LNCaP clone FGC (cell line): ENCODE data around the gene LAPTM5.
"Not testable (repeated sequence)": the region's sequence is repeated elsewhere in the genome, so short reads cannot be mapped to it uniquely, and the experiment has no call there.

ENCODE experiments used
- DNase-seq: peaks from one replicate; pipeline ENCODE4 v3.0.0-alpha.2; 2011; ENCODE audit warnings: low read depth
- H3K4me3 ChIP-seq: 2 replicates; pipeline ENCODE4 v1.5.1; 2011; ENCODE audit warnings: mild to moderate bottlenecking, low read depth, low read length, control low read depth
- CTCF ChIP-seq: IDR thresholded peaks from 2 replicates; pipeline ENCODE4 v1.5.1; 2012; ENCODE audit warnings: mild to moderate bottlenecking; ENCODE audit not compliant: control insufficient read depth, insufficient read depth; ENCODE audit errors: extremely low read depth

Gene LAPTM5

GRCh38 chr1:30768830-30769718 is 11.5 kb upstream of the LAPTM5 start:
- H3K4me3 ChIP-seq, result no peak overlapping the region
- no peak for TF ChIP-seq CTCF
- no peak for DNase-seq

GRCh38 chr1:30768159-30768829 is 10.7 kb upstream of the LAPTM5 start:
- no peak for TF ChIP-seq CTCF
- DNase-seq, result no peak
- no peak overlapping the region for H3K4me3 ChIP-seq

GRCh38 chr1:30766948-30767347 is 9.4 kb upstream of the LAPTM5 start:
- not testable (repeated sequence) for H3K4me3 ChIP-seq, DNase-seq

GRCh38 chr1:30765556-30766434 is 8.2 kb upstream of the LAPTM5 start:
- DNase-seq, result no peak
- TF ChIP-seq CTCF, result no peak
- no peak overlapping the region for H3K4me3 ChIP-seq

- no peak for DNase-seq
- H3K4me3 ChIP-seq, result no peak overlapping the region
- TF ChIP-seq CTCF, result no peak
Observed at GRCh38 chr1:30764939-30765555, 7.5 kb upstream of the LAPTM5 start.

- DNase-seq, result no peak
- no peak overlapping the region for H3K4me3 ChIP-seq
- no peak for TF ChIP-seq CTCF
Observed at GRCh38 chr1:30764396-30764795, 6.8 kb upstream of the LAPTM5 start.

GRCh38 chr1:30763651-30764248 is 6.2 kb upstream of the LAPTM5 start:
- no peak overlapping the region for H3K4me3 ChIP-seq
- no peak for DNase-seq
- TF ChIP-seq CTCF, result no peak
